Stimulated activated CD8-positive, alpha-beta memory T cell treated with anti-CD3 and anti-CD28 coated beads, Interleukin-15, amount 100 ng/mL, for 48 hours (primary cell): ENCODE measurements around the gene RARA.

Source experiments
- DNase-seq, 2 donors: peaks; one replicate each; pipeline ENCODE4 v3.0.0-alpha.2; 2020; ENCODE audit warnings: low read depth in 2 of 2

RARA gene

DNA sequence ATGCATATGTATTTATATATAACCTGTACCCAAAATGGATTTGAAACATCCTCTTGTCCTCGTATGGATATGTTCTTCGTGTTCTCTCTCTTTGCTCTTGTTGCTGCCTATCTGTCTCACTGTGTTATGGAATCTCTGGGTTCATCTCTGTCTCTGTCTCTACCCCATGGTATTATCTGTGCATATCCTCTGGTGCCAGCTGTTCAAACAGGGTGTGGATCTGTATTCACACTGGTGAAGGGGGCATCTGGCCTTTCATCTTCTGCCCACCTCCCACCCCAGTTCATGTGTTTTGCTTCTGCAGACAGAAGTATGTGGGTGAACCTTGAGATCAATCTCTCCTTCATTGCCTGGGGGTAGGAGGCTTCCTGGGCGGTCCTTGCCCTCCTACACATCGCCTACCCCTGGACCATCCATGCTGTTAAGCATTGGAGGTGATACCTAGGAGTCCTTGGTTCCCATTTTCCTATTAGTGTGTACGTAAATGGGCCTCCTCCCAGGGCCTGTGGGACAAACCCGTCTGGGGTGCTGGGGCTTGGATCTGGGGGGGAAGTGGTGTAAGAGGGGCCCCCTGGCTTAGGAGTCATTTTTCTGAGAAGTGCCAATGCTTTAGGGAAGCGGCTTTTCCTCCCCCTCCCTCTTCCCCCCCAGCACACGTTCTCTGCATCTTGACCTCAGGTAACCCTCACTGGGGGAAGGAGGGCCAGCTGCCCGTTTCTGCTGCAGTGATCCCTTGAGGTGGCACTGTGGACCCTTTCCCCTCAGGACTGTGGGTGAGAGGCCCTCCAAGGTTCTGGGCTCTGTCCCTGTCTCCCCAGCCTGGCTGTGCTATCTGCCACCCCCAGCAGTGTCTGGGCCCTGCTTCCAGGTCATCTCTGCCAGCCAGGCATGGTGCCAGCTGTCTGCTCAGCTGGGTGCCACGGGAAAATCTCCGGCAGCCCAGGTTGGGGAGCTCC is 21.1 kb downstream of the RARA start:
- no peak for DNase-seq

DNA sequence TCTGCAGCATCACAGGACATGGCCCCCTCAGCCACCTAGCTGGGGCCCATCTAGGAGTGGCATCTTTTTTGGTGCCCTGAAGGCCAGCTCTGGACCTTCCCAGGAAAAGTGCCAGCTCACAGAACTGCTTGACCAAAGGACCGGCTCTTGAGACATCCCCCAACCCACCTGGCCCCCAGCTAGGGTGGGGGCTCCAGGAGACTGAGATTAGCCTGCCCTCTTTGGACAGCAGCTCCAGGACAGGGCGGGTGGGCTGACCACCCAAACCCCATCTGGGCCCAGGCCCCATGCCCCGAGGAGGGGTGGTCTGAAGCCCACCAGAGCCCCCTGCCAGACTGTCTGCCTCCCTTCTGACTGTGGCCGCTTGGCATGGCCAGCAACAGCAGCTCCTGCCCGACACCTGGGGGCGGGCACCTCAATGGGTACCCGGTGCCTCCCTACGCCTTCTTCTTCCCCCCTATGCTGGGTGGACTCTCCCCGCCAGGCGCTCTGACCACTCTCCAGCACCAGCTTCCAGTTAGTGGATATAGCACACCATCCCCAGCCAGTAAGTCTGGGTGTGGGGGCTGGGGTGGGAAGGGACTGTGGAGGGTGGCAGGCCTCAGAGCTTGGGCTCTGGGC is 22.0 kb downstream of the RARA start:
- DNase-seq, result no peak

DNA sequence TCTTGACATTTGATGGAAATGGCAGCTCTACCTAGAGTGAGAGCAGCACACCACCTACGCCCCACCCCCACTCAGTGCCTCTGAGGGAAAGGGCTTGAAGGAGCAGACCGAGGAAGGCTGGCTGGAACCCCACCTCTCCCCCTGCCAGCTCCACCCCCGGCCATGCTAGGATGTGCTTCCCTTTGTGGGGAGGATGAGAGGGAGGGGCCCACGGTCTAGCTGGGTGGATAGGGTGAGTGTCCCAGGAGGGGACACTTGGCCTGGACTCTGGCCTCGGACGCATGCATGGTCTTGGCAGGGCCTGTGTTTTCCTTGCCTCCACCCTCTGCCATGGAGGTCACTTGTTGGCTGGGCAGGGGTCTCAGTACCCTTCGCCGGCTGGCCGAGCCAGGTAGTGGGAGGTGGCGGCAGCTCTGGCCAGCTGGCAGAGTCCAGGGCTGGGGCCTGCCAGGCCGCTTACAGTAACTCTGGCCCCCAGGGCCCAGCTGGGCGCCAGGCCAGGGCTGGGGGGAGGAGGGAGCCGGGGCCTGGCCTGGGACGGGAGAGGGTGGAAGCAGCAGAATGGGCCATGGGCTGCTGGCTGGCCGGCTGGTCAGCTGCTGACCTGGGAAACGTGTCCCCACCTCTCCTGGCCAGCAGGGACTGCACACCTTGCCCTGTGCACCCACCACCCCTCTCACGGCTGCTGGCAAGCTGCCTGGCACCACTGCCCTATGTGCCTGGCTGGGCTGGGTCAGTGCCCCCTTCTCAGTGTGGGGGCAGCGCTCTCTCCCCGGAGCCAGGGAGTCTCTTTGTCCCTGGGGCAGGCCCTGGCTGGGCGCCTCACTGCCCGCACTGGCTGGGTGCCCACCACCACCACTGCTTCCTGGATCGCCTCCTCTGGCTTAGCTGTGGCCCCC is 23.0 kb downstream of the RARA start:
- no peak for DNase-seq

DNA sequence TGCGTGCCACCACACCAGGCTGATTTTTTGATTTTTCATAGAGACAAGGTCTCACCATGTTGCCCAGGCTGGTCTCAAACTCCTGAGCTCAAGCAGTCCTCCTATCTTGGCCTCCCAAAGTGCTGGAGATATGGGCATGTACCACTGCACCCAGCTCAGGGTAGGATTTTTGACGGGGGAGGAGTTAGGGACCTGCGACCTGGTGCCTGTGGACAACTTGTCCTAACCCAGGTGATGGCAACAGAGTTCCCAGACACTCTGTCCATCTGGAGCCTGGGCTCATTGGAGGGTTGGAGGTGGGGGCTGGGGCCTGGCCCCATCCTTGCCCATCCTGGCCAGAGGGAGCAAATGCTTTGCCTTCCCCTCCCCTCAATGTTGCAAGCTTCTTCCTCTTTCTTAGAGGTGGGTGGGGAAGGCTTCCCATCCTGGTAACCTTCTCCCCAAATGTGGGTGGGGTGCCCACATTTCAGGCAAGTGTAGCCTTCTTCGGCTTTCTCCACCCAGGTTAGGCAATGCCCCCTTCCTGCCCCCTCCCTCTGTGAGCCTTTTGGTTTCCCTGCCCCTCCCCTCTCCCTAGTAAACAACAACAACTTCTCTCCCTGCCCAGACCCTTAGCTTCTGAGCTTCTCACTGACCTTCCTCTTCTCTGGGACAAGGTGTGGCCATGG is 24.9 kb downstream of the RARA start:
- no peak for DNase-seq

DNA sequence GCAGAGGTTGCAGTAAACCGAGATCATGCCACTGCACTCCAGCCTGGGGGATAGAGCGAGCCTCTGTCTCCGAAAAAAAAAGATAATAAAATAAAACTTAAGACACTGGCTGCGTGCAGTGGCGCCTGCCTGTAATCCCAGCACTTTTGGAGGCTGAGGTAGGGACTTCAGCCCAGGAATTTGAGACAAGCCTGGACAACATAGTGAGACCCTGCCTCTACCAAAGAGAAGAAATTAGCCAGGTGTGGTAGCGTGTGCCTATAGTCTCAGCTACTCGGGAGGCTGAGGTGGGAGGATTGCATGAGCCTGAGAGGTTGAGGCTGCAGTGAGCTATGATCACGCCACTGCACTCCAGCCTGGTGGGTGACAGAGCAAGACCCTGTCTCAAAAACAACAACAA is 26.6 kb downstream of the RARA start:
- no peak for DNase-seq

DNA sequence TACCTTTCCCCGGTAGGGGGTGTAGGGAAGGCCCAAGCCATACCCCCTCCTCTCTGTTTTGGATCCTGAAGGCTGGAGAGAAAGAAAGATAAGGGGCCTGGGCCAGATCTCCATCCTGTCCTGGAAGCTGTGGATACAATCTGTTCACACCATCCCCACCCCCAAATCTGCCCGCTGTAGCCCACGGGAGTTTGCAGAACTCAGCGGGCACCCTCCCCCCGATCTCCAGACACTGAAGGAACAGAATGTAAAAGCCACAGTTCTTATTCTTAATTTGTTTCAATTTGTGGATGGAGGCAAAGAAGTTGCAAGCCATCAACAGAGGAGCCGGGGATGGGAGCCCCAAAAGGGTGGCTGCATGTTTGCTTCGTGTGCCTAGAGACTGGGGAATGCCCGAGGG is 28.4 kb downstream of the RARA start:
- DNase-seq, result no peak

DNA sequence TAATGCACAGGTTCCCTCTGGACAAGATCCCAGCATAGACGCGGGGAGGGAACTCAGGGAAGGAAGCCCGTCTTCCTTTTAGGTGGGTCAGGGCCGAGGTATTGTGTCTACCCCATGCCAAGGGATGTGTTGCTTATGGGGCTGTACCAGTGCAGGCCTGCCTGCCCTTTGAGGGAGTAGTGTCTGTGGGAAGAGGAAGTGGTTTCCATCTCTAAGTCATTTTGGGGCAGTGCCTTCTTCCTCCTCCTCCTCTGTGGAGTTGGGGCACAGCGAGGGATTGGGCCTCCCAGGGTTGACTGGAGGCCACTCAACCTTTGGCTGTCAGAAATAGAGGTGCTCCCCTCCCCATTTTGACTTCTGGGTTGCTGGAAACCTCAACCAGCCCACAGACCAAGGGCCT is 29.1 kb downstream of the RARA start:
- DNase-seq, result no peak

- DNase-seq, result no peak
These were observed 30.1 kb downstream of the RARA start for GRCh38 chr17:40338941-40339649.

DNA sequence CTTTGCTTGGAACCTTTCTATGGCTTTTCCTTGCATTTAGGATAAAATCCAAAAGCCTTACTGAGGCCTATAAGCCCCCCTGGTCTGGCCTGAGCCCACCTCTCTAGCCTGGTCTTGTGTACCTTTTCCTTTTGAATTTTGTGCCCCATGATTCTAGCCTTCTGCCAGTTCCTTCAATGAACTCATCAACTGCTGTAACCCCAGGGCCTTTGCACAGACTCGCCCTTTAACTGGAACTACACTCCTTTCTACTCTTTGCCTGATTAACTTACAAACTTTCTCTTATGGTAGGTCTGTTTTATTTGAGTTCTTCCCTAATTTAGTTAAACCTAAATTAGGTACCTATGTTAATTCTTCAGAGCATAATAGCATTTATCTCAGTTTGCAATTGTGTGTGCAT is 31.3 kb downstream of the RARA start:
- DNase-seq, result no peak

GRCh38 chr17:40340880-40341807 is 32.2 kb downstream of the RARA start:
- peak; percentile 83 to 87 for DNase-seq

GRCh38 chr17:40341808-40342503 is 33.0 kb downstream of the RARA start:
- no peak for DNase-seq

- no peak for DNase-seq
These were observed 33.7 kb downstream of the RARA start for GRCh38 chr17:40342504-40343218.

DNA sequence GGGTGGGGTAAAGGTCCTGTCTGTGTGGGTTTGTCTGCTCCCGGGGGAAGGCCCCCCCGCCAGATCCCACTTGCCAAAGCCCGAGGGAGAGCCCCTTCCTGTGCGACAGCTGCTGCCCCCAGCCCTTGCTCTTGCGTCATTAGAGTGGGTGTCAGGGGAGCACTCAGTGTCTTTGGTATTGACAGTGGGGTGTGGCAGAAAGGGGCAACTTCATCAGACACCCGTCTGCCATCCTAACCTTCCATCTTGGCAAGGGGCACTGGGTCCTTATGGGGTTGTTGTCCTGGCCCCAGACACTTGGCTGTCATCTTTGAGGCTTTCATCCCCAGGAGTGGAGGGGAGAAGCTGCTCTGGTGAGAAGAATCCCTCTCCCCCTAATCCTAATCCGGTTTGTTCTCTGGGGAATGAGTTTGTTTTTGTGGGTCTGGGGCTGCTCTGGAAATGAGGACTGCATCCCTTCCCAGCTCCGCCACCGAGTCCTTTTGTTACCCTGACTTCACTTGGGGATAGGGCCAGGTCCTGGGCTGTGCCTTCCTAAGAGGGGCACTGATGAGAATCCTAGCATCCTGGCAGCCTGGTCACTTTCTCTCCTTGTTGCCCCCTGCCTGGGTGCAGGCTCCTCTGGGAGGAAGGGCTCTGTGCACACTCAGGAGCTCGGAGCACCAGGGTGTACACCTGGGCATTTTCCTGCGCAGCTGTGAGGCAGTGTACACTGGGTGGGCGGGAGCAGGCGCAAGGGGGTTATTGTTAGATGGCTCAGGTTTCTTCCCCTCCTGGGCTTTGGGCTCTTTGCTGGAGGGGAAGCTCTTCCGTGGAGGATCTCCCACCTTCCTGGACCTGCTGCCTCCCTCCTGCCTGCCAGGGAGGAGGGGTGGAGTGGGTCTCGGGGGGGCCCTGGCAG is 34.5 kb downstream of the RARA start:
- DNase-seq, result no peak

GRCh38 chr17:40344421-40345160 is 35.6 kb downstream of the RARA start:
- no peak for DNase-seq

DNA sequence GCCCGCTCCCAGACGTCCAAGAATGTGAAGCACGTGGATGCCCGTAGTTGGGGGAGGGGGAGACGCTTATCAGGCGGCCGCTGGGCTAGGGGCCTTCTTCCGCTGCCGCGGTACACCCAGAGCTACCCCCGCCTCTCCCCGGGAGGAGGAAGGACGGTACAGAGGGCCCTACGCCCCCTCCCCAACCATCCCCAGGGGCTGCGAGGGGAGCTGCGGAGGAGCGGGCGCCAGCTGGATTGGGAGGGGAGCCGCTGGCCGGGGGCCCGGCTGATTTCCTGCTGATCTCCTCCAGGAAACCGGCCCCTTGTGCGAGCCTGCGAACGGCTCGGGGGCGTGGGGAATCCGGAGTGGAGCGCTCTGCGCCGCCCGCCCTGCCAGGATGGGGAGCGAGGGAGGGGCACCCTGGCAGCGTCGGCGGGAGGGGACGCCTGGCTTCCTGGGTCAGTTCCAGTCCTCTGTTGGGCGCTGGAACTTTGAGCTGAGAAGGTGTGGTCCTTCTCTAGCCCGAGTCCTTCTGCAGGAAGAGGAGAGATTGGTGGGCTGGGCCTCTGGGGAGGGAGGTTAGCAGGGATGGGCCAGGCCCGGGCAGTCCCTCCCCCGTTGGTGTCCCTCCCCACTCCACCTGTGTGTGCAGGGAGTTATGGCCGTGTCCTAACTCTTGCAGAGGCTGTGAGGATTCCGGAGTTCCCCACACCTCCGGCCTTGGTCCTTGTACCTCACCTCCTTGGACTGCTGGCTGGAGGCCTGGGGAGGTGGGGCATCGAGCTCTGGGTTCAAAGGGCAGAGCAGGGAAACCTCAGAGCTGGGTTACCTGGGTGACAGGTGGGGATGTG is 36.4 kb downstream of the RARA start:
- DNase-seq, result no peak
